HG03159 (cell line): ENCODE measurements around the gene NELFE.
"Not testable (repeated sequence)": the region's sequence is repeated elsewhere in the genome, so short reads cannot be mapped to it uniquely, and the experiment has no call there.

Source experiments
- ATAC-seq: cut with Tn5 transposase; IDR thresholded peaks from one replicate; pipeline ENCODE4 v1.9.1; 2021; ENCODE audit warnings: mild to moderate bottlenecking, moderate library complexity; ENCODE audit not compliant: unreplicated experiment

Gene NELFE, protein sequence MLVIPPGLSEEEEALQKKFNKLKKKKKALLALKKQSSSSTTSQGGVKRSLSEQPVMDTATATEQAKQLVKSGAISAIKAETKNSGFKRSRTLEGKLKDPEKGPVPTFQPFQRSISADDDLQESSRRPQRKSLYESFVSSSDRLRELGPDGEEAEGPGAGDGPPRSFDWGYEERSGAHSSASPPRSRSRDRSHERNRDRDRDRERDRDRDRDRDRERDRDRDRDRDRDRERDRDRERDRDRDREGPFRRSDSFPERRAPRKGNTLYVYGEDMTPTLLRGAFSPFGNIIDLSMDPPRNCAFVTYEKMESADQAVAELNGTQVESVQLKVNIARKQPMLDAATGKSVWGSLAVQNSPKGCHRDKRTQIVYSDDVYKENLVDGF

DNA sequence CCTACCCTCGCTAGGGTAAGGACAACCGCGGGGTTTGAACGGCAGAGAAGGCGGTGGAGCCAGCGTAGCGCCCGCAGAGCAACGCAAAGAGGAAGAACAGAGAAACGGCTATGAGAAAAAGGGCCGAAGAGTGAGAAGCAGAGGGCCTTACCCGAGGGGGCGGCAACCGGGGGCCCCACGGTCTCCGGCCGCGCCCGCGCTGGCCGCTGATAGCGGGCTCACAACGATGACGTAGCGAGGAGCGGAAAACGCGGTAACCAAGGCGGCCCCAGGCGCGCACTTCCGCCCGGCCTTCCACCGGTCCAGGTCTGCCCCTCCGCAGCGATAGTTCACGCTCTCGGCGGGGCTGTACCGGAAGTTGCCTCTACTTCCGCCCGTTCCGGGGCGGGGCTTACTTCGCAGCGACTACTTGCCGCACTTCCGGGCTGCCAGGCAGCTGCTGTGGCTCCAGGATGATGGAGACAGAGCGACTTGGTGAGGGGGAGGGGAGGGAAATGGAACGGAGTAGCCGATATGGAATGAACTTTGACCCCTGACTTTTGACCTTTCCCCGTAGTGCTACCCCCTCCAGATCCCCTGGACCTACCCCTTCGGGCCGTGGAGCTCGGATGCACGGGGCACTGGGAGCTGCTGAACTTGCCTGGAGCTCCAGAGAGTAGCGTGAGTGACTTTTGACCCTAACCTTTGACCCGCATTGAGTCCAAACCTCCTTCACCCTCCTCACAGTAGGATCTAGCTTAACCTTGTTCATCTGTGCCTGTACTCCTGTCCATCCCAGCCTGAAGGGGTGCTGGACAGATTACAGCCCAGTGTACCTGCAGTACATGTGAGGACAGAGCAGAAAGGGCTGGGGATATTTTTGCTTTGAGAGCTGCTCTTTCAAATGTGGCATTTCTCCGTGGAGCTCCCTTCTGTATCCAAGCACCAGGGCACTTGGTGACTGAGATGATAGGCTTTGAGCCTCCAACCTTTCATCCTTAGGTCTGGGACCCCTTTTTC lies at the start of gene NELFE, which contains the start of gene SKIC2:
Gene NELFE (minus strand): TSS at position 231 of the 999 bp plus-strand sequence. CDS start 525 bp downstream, outside the sequence.
Gene SKIC2 (plus strand): TSS at position 435 of the 999 bp plus-strand sequence. CDS start 18 bp downstream, at position 453.
- peak; percentile 94 for ATAC-seq

DNA sequence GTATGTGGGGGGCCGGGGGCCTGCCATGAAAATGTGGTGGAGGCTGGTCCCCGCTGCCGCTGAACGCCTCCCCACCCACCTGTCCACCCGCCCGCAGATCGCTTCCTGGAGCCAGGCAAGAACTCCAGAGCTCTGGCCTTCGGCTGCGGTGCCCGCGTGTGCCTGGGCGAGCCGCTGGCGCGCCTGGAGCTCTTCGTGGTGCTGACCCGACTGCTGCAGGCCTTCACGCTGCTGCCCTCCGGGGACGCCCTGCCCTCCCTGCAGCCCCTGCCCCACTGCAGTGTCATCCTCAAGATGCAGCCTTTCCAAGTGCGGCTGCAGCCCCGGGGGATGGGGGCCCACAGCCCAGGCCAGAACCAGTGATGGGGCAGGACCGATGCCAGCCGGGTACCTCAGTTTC lies 49.3 kb upstream of the NELFE start:
- ATAC-seq, result not testable (repeated sequence)

DNA sequence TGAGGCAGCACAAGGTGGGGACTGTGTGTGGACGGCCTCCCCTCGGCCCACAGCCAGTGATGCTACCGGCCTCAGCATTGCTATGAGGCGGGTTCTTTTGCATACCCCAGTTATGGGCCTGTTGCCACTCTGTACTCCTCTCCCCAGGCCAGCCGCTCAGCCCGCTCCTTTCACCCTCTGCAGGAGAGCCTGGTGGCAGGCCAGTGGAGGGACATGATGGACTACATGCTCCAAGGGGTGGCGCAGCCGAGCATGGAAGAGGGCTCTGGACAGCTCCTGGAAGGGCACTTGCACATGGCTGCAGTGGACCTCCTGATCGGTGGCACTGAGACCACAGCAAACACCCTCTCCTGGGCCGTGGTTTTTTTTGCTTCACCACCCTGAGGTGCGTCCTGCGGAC lies 48.3 kb upstream of the NELFE start:
- ATAC-seq, result not testable (repeated sequence)

DNA sequence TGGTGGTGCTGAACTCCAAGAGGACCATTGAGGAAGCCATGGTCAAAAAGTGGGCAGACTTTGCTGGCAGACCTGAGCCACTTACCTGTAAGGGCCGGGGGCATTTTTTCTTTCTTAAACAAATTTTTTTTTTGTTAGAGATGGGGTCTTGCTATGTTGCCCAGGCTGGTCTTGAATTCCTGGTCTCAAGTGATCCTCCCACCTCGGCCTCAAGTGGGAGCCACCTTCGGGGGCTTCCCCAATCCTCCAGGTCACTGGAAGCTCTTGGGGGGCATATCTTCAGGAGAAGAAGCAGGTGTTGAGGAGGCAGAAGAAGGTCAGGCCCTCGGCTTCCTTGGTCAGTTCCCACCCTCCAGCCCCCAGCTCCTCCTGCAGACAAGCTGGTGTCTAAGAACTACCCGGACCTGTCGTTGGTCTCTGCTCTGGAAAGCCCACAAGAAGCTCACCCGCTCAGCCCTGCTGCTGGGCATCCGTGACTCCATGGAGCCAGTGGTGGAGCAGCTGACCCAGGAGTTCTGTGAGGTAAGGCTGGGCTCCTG lies 47.3 kb upstream of the NELFE start:
- ATAC-seq, result not testable (repeated sequence)

DNA sequence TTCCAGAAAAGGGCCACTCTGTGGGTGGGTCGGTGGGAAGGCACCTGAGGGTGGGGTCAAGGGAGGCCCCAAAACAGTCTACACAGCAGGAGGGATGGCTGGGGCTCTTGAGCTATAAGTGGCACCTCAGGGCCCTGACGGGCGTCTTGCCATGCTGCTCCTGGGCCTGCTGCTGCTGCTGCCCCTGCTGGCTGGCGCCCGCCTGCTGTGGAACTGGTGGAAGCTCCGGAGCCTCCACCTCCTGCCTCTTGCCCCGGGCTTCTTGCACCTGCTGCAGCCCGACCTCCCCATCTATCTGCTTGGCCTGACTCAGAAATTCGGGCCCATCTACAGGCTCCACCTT lies 46.7 kb upstream of the NELFE start:
- ATAC-seq, result not testable (repeated sequence)

DNA sequence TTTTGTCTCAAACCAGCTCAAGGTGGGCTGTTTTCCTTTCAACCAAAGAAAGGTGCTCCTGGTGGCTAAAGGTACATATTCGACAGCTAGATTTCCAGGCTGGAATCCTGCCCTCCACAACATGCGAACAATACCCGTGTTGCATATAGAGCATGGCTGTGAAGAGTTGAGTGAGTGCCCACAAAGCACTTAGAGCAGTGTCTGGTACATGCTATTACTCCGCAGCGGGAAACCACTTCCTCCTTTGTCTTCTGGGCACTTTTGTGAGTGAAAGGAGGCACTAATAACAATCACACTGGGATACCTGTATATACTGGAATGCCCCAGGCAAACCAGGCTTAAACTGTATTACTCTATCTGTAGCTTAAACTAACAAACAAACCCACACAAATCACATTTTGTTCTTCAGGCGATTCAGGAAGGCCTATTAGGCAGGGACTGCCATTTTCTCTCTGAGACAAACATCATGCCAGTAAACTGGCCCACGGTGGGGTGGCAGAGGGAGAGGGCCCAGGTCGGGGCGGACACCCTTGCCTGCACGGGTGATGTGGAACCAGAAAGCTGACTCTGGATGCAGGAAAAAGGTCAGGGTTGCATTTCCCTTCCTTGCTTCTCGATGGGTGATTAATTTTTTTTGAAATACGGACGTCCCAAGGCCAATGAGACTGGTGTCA lies 46.2 kb upstream of the NELFE start:
- ATAC-seq, result not testable (repeated sequence)

DNA sequence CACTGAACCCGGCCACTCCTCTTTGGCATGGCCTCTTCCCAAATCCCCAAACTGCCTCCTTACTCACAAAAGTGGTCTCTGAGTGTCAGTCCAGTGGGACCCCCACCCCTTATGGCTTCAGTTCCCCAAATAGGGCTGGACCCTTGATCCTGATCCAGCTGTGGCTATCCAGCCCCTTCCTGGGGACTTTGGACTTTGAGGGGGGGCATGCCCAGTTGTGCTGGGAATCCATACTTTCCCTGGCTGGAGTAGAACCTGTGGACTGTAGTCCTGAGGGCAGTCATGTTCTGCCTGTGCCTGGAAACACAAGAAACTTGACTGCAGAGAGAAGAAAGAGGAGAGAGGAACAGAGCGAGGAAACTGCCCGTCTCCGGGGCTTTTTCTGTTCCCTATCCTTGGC lies 45.6 kb upstream of the NELFE start:
- ATAC-seq, result not testable (repeated sequence)

DNA sequence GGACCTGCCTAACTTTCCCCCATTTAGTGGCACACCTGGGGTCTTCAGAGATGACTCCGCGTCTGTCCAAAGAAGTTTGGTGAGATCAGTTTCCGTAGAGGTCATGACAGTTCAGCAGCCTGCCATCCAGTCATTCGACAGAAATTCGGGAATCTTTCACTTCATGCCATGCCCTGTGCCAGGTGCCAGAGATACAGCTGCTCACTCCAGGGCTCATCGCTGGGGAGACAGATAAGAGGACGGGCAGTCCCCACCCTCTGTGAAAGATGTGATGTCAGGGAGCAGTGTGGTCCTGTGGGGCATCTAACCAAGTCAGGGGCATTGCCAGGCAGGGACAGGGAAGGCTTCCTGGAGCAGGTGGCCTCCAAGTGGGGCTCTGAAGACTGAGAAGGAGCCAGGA lies 44.5 kb upstream of the NELFE start:
- ATAC-seq, result not testable (repeated sequence)

DNA sequence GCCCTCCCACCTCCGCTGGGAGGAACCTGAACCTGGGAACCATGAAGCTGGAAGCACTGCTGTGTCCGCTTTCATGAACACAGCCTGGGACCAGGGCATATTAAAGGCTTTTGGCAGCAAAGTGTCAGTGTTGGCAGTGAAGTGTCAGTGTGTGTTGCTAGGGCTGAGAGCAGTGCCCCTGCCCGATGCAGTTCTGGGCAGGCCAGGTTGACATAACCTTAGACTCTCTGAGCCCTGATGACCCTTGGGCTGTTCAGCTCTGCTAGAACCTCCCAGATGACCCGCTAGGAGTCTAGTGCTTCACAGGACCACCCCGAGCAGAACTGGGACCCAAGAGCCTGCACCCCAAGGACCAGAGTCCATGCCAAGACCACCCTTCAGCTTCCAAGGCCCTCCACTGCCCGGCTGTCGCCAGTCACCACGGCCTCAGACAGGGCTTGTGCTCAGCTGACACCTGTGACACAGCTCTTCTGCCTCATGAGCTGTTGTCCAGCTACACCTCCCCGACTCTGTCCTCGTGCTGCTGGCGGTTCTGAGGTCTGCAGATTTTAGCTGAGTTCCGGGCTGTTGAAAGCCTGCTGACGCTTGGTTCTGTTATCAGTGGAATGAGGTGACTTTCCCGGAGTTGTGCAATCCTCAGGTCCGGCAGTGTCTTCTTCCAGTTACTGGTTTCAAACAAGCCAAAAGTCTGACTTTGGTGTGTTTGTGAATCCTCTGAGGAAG lies 43.9 kb upstream of the NELFE start:
- ATAC-seq, result not testable (repeated sequence)

DNA sequence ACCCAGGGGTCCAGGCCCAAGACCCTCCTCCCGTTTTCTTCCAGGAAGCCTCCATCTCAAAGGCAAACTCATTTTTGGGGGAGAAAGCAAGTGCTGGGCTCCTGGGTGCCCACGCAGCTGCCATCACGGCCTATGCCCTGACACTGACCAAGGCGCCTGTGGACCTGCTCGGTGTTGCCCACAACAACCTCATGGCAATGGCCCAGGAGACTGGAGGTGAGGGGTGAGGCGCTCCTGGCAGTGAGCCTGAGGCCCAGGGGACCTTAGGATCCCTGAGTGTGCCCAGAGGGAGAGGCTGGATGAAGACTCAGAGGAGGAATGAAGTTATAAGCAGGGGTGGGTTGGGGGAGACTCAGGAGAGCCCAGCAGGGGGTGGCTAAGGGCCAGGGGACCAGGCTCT lies 37.6 kb upstream of the NELFE start:
- ATAC-seq, result not testable (repeated sequence)

DNA sequence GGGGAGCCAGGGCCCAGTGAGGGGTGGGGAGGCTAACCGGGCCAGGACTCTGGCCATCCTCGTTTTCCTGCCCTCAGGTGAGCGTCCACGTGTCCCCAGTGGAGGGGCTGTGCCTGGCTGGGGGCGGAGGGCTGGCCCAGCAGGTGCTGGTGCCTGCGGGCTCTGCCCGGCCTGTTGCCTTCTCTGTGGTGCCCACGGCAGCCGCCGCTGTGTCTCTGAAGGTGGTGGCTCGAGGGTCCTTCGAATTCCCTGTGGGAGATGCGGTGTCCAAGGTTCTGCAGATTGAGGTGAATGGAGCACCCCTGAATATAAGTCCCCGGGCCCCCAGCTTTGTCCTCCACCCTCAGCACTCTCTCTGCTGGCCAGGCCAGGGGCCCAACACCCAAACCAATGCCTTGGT lies 35.6 kb upstream of the NELFE start:
- not testable (repeated sequence) for ATAC-seq

DNA sequence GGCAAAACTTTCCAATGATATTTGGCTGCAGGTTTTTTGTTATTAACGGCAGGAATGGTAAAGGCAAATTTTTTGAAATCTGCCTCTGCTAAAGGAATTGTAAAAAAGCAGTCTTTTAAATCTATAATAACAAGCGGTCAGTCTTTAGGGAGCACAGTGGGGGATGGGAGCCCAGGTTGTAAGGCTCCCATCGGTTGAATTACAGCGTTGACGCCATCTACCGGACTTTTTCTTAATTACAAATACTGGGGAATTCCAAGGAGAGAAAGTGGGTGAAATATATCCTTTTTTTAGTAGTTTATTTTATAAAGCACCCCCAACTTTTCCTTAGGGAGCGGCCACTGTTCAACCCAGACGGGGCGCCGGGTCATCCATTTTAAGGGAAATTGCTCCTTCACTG lies 30.6 kb upstream of the NELFE start:
- ATAC-seq, result not testable (repeated sequence)

DNA sequence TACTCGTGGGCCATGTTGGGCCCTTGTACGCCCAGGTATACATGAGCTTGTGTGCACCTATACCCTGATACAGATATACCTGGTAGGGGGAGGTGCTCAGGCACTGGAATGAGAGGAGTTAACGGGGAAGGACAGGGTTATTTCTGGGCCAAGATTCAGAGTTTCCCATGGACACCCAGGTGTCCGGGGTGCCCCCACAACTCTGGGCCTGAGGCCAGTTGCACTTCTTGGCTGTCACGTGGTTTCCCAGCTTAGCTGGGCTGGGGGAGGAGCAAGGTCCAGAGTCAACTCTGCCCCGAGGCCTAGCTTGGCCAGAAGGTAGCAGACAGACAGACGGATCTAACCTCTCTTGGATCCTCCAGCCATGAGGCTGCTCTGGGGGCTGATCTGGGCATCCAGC lies 23.0 kb upstream of the NELFE start, which contains the start of gene C4A:
Gene C4A (plus strand): TSS at position 314 of the 400 bp plus-strand sequence. CDS start 51 bp downstream, at position 365.
- ATAC-seq, result not testable (repeated sequence)

DNA sequence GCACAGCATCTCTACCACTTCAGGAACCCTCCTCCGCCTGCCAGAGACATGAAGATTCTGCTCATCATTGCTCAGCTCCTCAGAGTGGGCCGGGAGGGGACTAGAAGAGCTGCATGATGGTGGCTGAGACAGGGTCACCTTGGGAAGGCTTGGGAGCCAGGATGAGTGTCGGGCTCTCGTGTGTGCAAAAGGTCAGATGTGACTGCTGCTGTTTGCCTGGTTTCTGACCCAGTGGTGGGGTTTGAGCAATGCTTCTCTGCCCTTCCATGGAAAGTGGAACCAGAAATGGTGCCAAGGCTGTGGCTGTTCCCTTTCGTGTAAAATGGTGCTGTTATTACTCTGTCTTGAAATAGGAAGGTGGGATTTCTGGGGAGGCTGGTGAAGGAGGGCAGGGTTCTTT lies 22.2 kb upstream of the NELFE start:
- ATAC-seq, result not testable (repeated sequence)

DNA sequence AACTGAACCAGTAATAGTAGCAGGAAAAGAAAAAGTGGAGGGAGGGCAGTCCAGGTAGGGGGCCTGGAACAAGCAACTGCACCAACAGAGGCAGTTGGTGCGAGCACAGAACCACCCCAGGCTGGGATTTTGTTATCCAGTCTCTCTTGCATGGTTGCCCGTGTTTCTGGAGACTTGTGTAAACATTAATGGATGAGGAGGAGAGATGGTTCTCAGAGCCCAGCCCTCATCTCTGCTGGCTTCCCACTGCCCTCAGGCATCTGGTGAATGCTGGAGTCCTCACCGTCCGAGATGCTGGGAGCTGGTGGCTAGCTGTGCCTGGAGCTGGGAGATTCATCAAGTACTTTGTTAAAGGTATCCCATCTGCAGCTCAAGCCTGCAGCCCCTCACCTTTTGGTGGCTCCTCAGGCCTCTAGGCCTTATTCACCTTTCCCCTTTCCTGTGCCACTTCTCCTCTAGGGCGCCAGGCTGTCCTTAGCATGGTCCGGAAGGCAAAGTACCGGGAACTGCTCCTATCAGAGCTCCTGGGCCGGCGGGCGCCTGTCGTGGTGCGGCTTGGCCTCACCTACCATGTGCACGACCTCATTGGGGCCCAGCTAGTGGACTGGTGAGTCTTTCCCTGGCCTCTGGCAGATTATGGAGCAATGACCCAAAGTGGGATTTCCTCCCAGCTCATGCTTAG lies 21.6 kb upstream of the NELFE start:
- not testable (repeated sequence) for ATAC-seq

DNA sequence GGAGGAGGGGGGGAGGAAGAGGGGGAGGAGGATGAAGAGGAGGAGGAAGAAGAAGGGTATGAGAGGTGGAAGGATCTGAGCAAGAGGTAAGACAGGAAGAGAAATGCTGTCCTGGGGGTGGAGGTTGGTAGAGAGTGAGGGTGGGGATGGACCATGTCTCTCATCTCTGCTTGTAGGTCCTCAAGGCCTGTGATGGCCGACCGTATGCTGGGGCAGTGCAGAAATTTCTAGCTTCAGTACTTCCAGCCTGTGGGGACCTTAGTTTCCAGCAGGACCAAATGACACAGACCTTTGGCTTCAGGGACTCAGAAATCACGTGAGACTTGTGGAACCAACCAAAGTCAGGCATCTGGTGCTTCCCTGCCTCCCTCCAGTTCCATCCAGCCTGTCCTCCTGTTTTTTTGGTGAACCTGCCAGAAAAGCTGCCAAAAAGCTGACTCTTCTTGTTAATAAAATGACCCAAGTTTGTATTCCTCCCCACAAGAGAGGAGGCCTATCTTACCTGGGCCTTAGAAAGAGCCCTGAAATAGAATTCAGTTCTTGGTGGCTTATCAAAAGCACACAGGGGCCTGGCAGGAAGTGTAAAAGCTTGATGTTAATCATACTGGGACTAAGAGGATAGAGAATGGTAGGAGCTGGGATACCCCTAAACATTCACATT lies 20.6 kb upstream of the NELFE start:
- ATAC-seq, result no peak

DNA sequence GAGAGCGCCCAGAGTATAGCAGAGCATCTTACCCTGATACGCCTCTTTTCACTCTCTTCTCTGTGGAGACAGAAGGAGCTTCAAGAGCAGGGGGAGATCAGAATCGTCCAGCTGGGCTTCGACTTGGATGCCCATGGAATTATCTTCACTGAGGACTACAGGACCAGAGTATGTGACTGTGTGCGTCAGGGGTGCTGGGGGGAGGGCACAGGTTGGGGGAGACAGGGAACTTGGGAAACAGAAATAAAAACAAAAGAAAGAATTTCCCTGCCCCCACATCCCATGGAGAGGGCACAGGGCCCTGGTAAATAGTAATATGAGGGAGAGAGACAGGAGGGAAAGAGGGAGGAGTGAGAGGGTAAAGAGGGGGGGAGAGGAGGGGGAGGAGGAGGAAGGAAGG lies 20.1 kb upstream of the NELFE start:
- no peak for ATAC-seq

DNA sequence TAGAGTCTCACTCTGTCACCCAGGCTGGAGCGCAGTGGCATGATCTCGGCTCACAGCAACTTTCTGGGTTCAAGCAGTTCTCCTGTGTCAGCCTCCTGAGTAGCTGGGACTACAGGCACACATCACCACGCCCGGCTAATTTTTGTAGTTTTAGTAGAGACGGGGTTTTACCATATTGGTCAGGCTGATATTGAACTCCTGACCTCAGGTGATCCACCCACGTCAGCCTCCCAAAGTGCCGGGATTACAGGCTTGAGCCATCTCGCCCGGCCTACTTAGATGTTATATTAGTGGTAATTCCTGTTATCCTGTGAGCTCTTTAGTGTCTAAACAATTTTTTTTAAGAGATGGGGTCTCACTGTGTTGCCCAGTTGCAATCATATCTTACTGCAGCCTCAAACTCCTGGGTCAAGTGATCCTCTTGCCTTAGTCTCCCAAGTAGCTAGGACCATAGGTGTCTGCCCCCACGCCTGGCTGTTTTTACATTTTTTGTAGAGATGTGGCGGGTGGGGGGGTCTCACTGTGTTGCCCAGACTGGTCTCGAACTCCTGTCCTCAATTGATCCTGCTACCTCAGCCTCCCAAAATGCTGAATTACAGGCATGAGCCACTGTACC lies 19.2 kb upstream of the NELFE start:
- no peak for ATAC-seq
